ENCODE data around the gene PHACTR3. TPM values are rescaled to one million over a fixed set of nuclear protein-coding genes. Genes with fewer than 3 reads are reported as not detected.

The PHACTR3 gene
- total RNA-seq, 1 experiment from 2014 or later = not detected

DNA sequence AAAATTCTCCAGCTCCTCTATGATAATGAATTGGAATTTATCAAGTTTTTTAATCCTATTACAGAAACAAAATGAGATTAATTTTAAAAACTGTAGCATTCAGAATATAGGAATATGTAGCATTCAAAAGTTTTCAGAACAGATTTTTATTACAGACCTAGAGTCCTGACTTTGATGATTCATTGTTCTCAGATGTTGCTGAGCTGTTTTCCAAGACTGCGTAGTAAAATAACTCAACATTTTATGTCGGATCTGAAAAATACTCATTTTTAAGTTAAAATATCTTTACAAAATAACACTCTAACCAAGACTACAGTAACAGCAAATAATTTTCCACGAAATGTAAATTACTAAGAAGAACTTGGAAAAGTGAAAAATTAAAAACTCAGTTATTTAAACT is 262.0 kb downstream of the PHACTR3 start:
- Histone ChIP-seq H3K9ac (ENCODE audit: extremely low read depth, insufficient read length, low read length) (no peak overlapping the region), H3K4me2 (ENCODE audit: insufficient read depth, insufficient read length, low read length) (no peak overlapping the region), H3T11ph (ENCODE audit: low read length) (no peak overlapping the region), H2BK120ac (ENCODE audit: low read depth, low read length, poor library complexity, severe bottlenecking) (no peak overlapping the region), H3K18ac (ENCODE audit: insufficient read length, low read depth, low read length) (no peak overlapping the region), H2BK12ac (ENCODE audit: insufficient read length, low read depth, low read length) (no peak overlapping the region), H2BK20ac (ENCODE audit: low read depth, low read length, poor library complexity, severe bottlenecking) (no peak overlapping the region), H2AK5ac (ENCODE audit: insufficient read length, low read length) (no peak overlapping the region), H2AFZ (ENCODE audit: low read length) (no peak overlapping the region), H3K27me3 (ENCODE audit: insufficient read depth, low read length) (no peaks in the 10 kb centered on the region), H3K14ac (ENCODE audit: insufficient read depth, low read length) (no peak overlapping the region), H4K91ac (ENCODE audit: insufficient read length, low read depth, low read length) (no peak overlapping the region), H2BK5ac (ENCODE audit: insufficient read length, low read length) (no peak overlapping the region), H3K23ac (ENCODE audit: insufficient read length, low read depth, low read length) (no peak overlapping the region), H3K4me1 (ENCODE audit: insufficient read depth, low read length) (no peaks in the 10 kb centered on the region), H3K56ac (ENCODE audit: insufficient read length, low read depth, low read length) (no peak overlapping the region), H4K5ac (ENCODE audit: insufficient read length, low read depth, low read length) (no peak overlapping the region), H3K79me2 (ENCODE audit: insufficient read depth, low read length) (no peaks in the 10 kb centered on the region), H3K4ac (ENCODE audit: low read depth, low read length) (no peak overlapping the region), H4K20me1 (ENCODE audit: control insufficient read depth, insufficient read depth, insufficient read length) (no peaks in the 10 kb centered on the region), H3K9me3 (ENCODE audit: control insufficient read depth, low read depth, low read length) (no peaks in the 10 kb centered on the region), H2BK15ac (ENCODE audit: low read depth, low read length) (no peak overlapping the region), H4K8ac (replicated peaks; ENCODE audit: insufficient read length, low read depth, low read length) (no peak overlapping the region), H3K79me1 (ENCODE audit: insufficient read depth, low read depth, low read length, poor library complexity, severe bottlenecking) (no peaks in the 10 kb centered on the region), H3K23me2 (ENCODE audit: insufficient read length, low read depth, low read length, poor library complexity, severe bottlenecking) (no peaks in the 10 kb centered on the region), H3K27ac (ENCODE audit: insufficient read length, low read depth, low read length) (no peak overlapping the region)
- Mint-ChIP-seq H3K27me3 (ENCODE audit: low read depth) (peaks cover 22% of the 10 kb centered on the region), H3K4me3 (no peak overlapping the region), H3K4me1 (no peaks in the 10 kb centered on the region), H3K9me3 (peaks cover 0 to 1% of the 10 kb centered on the region in 2 experiments; a peak in 1 of 5 replicates), H3K27ac (no peak overlapping the region), H3K36me3 (ENCODE audit: insufficient read depth in 1 of 3, low read depth in 3 of 3) (no peaks in the 10 kb centered on the region)
- no peak for DNase-seq
- TF ChIP-seq, protein P1, sequence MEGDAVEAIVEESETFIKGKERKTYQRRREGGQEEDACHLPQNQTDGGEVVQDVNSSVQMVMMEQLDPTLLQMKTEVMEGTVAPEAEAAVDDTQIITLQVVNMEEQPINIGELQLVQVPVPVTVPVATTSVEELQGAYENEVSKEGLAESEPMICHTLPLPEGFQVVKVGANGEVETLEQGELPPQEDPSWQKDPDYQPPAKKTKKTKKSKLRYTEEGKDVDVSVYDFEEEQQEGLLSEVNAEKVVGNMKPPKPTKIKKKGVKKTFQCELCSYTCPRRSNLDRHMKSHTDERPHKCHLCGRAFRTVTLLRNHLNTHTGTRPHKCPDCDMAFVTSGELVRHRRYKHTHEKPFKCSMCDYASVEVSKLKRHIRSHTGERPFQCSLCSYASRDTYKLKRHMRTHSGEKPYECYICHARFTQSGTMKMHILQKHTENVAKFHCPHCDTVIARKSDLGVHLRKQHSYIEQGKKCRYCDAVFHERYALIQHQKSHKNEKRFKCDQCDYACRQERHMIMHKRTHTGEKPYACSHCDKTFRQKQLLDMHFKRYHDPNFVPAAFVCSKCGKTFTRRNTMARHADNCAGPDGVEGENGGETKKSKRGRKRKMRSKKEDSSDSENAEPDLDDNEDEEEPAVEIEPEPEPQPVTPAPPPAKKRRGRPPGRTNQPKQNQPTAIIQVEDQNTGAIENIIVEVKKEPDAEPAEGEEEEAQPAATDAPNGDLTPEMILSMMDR (conservative IDR thresholded peaks at IDR 0.05) = no peak
- WGBS (ENCODE audit: extremely low coverage, insufficient read length, low lambda C conversion rate) = no CpG with 5 or more reads among the region's 3 CpGs

Measured in H9 (cell line).